Fibroblast of the conjunctiva (primary cell): ENCODE measurements around the gene HDAC5.

ENCODE experiments used
- DNase-seq: peaks from one replicate; pipeline ENCODE4 v3.0.0-alpha.2; 2010; ENCODE audit warnings: low read depth

The HDAC5 gene

DNA sequence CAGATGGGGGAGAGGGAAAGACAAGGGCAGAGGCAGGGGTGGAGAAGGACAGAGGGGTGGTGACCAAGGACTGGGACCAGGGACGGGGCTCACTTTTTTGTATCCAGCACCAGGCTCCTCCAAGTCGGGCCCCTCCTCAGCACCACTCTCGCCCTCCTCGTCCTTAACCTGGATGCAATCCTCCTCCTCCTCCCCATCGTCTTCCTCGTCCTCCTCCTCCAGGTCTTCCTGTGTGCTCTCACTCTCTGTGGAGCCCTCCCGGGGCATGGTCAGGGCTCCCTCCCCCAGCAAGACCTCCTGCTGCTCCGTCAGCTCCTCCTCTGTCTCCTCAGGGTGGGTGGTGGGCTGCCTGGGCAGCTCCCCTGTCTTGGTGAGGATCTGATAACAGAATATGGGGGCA lies 36.1 kb downstream of the HDAC5 start:
- no peak for DNase-seq

DNA sequence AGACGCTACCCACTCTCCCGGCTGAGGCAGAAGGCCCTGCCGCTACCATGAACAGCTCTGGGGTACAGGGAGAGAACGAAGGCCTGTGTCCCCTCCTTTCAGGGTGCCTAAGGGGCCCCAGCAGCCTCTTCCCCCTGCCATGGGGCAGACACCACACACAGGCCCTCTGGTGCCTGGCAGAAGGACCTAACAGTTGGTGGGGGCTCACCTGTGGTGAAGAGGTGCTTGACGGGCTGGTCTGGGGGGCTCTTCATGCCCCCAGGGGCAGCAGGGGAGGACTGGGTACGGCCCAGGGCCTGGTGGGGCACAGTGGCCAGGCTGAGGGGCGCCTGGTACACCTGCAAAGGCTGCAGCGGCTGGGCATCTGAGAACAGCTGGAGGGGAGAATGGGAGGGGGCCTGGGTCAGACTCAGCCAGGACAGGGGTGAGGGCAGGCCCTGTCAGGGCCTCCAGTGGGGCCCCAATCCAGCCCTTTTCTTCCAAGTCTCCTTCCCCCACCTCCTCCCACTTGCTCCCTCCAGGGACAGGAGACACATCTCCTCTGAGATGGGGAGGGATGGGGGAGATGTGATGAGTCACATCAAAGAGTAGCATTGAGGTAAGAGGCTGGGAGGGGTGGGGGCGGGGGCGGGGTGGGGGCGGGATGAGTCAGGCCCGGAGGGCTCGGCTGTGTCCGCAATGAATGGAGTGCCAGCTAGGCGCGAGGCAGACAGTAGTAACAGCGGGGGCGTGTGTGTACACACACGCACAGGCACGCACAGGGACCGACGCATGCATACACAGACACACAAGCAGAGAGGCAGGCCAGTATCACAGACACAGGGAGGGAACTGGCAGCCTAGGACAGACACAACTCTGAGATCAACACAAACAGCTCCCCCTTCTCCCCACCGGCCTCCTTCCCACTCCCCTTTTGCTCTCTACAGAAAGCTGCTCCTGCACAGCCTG lies 36.8 kb downstream of the HDAC5 start:
- peak; percentile 83 for DNase-seq

DNA sequence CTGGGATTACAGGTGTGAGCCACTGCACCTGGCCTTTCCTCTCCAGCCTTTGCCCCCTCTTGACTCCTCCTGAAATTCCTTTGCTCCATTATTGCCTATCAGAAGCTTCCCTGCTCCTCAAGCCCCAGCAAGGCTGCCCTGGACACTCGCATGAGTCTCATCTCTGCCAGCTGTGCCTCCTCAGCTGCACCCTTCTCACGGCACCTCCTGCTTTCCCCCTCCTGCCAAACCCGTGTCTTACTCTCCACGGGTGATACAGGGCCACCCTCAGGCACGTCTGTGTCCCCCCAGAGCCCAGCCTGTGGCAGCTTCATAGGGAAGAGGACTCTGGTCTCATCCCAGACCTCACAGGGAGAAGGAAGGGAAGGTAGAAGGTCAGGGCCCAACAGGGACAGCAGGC lies 37.5 kb downstream of the HDAC5 start:
- DNase-seq, result no peak

- no peak for DNase-seq
These were observed 38.5 kb downstream of the HDAC5 start for GRCh38 chr17:44084921-44085320.

- DNase-seq, result no peak
These were observed 39.3 kb downstream of the HDAC5 start for GRCh38 chr17:44084131-44084538.

- DNase-seq, result no peak
These were observed 40.1 kb downstream of the HDAC5 start for GRCh38 chr17:44083250-44083849.

GRCh38 chr17:44082256-44082927 lies 41.0 kb downstream of the HDAC5 start:
- no peak for DNase-seq

- DNase-seq, result no peak
These were observed 41.8 kb downstream of the HDAC5 start for GRCh38 chr17:44081681-44082080.

DNA sequence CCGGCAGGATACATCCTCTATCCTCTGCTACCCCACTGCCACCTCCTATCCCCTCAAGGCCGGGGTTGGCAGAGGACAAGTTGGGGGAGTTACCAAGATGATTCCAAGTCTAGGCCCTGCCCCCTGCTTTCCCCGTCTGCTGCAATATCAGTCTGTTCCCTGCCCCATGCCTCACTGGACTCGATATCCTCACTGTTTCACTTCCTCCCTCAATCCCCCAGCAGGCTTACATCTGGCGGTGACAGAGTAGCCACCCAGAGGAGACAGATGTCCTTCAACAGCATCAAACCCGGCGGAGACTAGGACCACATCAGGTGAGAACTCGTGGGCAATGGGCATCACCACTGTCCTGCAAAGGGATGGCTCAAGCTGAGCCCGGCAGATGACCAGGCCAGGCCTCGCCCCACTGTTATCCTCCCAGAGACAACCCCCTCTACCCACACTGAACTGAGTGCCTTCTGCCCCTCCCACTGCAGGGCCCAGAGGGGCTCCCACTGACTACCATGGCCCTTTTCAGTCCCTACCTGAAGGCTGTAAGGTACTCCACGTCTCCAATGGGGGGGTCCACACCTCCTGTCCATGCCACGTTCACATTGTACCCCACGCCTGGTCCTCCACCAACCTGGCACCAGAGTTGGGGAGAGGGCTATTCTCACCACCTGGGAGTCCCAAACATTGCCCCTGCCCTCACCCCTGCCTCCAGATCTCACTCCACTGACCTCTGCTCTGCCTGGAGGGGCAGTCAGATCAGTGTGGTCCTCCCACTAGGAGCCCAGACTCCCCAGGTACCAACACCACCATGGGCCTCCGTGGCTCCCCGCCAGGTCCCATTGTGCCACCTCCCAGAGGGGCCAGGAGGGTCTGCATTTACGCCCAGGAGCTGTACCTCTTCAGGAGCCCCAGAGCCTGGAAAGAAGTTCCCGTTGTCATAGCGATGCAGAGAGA lies 43.3 kb downstream of the HDAC5 start:
- DNase-seq, result no peak

GRCh38 chr17:44078412-44078811 lies 45.0 kb downstream of the HDAC5 start:
- no peak for DNase-seq

GRCh38 chr17:44077595-44077909 lies 45.9 kb downstream of the HDAC5 start:
- DNase-seq, result no peak

GRCh38 chr17:44076716-44077594 lies 46.5 kb downstream of the HDAC5 start:
- DNase-seq, result no peak

DNA sequence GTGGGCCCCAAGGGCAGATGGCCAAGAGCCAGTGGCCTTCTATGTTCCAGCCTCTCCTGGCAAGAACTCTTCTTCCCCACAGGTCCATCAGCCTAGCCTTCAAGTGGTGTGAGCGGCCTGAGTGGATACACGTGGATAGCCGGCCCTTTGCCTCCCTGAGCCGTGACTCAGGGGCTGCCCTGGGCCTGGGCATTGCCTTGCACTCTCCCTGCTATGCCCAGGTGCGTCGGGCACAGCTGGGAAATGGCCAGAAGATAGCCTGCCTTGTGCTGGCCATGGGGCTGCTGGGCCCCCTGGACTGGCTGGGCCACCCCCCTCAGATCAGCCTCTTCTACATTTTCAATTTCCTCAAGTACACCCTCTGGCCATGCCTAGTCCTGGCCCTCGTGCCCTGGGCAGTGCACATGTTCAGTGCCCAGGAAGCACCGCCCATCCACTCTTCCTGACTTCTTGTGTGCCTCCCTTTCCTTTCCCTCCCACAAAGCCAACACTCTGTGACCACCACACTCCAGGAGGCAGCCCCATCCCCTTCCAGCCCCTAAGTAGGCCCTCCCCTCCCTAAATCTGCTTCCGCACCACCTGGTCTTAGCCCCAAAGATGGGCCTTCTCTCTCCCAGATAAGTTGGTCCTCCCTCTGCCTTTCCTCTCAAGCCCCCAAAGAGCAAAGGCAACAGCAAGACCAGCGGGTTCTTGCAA lies 47.7 kb downstream of the HDAC5 start:
- no peak for DNase-seq

DNA sequence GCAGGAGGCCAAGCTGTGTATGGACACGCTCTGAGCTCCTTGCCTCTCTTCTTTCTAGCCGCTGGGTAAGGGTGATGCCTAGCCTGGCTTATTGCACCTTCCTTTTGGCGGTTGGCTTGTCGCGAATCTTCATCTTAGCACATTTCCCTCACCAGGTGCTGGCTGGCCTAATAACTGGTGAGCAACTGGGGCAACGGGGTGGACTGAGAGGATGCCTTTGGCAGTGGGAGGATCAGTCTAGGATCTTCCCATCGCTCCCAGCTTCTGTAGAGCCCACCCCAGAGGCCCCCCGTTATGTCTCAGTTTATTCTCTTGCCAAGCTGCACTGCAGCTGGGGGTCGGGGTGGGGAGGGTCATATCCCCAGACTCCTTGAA lies 48.5 kb downstream of the HDAC5 start:
- DNase-seq, result no peak

- DNase-seq, result no peak
These were observed 49.1 kb downstream of the HDAC5 start for GRCh38 chr17:44074231-44074910.

GRCh38 chr17:44071772-44072171 lies 51.7 kb downstream of the HDAC5 start:
- DNase-seq, result no peak

DNA sequence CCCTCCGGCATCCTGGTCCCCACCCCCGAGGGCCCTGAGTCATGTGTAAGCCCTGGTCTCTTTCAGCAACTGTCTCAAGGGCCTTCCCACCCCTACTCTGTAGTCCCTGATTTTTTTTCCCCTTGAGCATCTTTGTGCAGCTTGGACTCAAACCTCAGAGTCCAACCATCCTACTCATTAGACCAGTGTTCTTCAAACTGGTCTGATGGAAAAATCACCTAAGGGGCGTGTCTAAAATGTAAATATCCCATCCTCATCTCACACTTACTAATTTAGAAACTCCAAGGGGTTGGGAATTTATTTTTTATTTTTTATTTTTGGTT lies 52.3 kb downstream of the HDAC5 start:
- no peak for DNase-seq

DNA sequence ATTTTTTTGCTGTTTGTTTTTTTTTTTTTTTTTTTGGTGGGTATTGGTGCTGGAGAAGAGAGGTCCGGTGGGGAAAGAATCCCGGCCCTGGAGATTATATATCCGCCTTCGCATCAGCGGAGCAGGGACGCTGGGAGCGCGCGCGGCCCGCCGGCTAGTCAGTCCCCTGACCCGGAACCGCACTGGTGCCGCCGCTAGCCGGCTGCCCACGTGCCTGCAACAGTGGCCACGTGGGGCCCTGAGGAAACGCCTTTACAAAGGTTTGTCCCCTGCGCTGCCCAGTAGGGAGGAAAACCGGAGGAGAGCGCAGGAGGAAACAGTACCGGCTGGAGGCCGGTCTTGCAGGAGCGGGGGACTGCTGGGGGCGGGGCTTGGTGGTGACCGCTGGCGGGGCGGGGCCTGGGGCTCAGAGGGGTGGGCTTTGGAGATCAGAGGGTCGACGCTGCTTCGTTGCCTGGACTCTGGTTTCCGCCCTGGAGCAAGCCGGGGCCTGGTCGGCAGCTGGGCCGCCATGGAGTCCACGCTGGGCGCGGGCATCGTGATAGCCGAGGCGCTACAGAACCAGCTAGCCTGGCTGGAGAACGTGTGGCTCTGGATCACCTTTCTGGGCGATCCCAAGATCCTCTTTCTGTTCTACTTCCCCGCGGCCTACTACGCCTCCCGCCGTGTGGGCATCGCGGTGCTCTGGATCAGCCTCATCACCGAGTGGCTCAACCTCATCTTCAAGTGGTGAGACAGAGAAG lies 52.8 kb downstream of the HDAC5 start, which contains the start of gene G6PC3:
TSS of gene G6PC3 (plus strand) at position 281 of the 743 bp plus-strand sequence. CDS start at position 512, 231 bp downstream.
- DNase-seq, result peak; percentile 97

DNA sequence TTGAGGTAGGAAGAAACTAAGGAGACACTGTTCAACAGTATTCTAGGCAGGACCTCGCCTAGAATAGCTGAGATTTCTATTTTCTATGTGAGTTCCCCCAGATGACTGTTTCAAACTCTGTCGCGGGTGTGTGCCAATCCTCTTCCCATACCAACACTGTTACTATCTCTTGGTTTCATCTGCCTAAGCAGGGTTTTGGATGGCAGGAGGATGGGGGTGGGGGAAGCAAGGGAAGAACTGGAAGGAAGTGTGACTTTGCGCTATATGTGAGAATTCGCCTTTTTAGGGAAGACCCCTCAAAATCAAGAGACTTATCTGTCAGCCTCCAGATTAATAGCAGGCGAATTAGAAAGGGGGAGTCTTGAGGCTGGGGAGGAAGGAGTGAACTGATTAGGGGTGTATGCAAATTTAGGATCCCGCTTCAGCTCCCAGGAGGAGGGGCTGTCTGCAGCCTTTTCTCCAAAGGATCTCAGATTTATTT lies 53.4 kb downstream of the HDAC5 start:
- DNase-seq, result no peak
